OCI-LY1 (cell line): ENCODE data around the gene RUSC1.

Experiments
- H2AFZ ChIP-seq: fragments of 200-600 bp; sonication (generic), shearing (Covaris generic); 2 replicates; pipeline ENCODE4 v1.6.0; 2014; ENCODE audit warnings: antibody characterized with exemption, mild to moderate bottlenecking, low read length
- H3F3A ChIP-seq: fragments of 200-600 bp; sonication (generic), shearing (Covaris generic); 2 replicates; pipeline ENCODE4 v1.6.0; 2014; ENCODE audit warnings: mild to moderate bottlenecking, antibody characterized with exemption, low read length, moderate library complexity; ENCODE audit not compliant: insufficient read depth
- H3K27ac ChIP-seq: fragments of 200-600 bp; sonication (generic); 2 replicates; pipeline ENCODE4 v1.5.1; 2014; ENCODE audit warnings: low read length, mixed run types, mild to moderate bottlenecking, low read depth; ENCODE audit not compliant: poor library complexity, severe bottlenecking
- H3K27me3 ChIP-seq: fragments of 200-600 bp; sonication (generic); 2 replicates; pipeline ENCODE4 v1.6.0; 2014; ENCODE audit warnings: antibody characterized with exemption, mild to moderate bottlenecking, low read length, moderate library complexity; ENCODE audit not compliant: insufficient read depth
- H3K36me3 ChIP-seq: fragments of 200-600 bp; sonication (generic); 2 replicates; pipeline ENCODE4 v1.6.1; 2014; ENCODE audit warnings: mild to moderate bottlenecking, antibody characterized with exemption, low read length, moderate library complexity, mixed read lengths; ENCODE audit not compliant: insufficient read depth
- H3K4me1 ChIP-seq: fragments of 200-600 bp; sonication (generic); 2 replicates; pipeline ENCODE4 v1.5.1; 2014; ENCODE audit warnings: mild to moderate bottlenecking, low read length, moderate library complexity; ENCODE audit not compliant: insufficient read depth, severe bottlenecking
- H3K4me2 ChIP-seq: fragments of 200-600 bp; sonication (generic), shearing (Covaris generic); 2 replicates; pipeline ENCODE4 v1.6.1; 2014; ENCODE audit warnings: low read length
- H3K4me3 ChIP-seq: fragments of 200-600 bp; sonication (generic); 2 replicates; pipeline ENCODE4 v1.5.1; 2014; ENCODE audit warnings: low read length, low read depth, mild to moderate bottlenecking, mixed read lengths; ENCODE audit not compliant: poor library complexity, severe bottlenecking
- H3K79me2 ChIP-seq: fragments of 200-600 bp; shearing (Covaris generic); 2 replicates; pipeline ENCODE4 v1.6.1; 2016; ENCODE audit warnings: mixed run types, low read length, mixed read lengths; ENCODE audit not compliant: insufficient read depth
- H3K9ac ChIP-seq: fragments of 200-600 bp; sonication (generic), shearing (Covaris generic); 2 replicates; pipeline ENCODE4 v1.6.1; 2014; ENCODE audit warnings: mild to moderate bottlenecking, low read length, mixed read lengths
- H3K9me2 ChIP-seq: fragments of 200-600 bp; sonication (generic), shearing (Covaris generic); 2 replicates; pipeline ENCODE4 v1.6.1; 2014; ENCODE audit warnings: low read depth, mild to moderate bottlenecking, low read length, mixed read lengths
- H3K9me3 ChIP-seq: fragments of 200-600 bp; shearing (Covaris generic); 2 replicates; pipeline ENCODE4 v1.6.1; 2014; ENCODE audit warnings: low read length, mixed read lengths
- H4K20me1 ChIP-seq: fragments of 200-600 bp; sonication (generic), shearing (Covaris generic); 2 replicates; pipeline ENCODE4 v1.6.0; 2016; ENCODE audit warnings: mild to moderate bottlenecking, low read length; ENCODE audit not compliant: insufficient read depth
- CTCF ChIP-seq: fragments of 200-600 bp; sonication (generic), shearing (Covaris generic); IDR thresholded peaks from 2 replicates; pipeline ENCODE4 v1.5.1; 2017; ENCODE audit warnings: mild to moderate bottlenecking, antibody characterized with exemption, low read length, moderate library complexity, mixed read lengths
- EZH2 ChIP-seq: fragments of 200-600 bp; sonication (generic), shearing (Covaris generic); IDR thresholded peaks from 2 replicates; pipeline ENCODE4 v1.8.0; 2017; ENCODE audit warnings: borderline replicate concordance, mixed run types, mild to moderate bottlenecking, antibody characterized with exemption, low read length, moderate library complexity, mixed read lengths

Gene RUSC1

DNA sequence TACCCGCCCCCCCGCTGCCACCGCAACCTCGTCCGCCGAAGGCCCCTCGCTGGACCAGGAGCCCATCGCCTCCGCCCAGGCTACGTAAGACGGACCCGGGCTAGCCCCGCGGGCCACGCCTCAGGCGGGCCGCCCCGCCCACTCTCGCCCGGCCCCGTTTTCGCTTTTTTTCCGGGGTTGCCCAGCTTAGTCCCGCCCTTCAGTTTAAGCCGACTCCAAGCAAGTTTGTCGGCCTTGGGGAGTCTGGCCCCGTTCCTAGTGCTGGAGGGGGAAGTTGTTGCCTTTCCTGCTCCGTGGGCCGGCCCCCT lies 3.0 kb downstream of the RUSC1 start:
- Histone ChIP-seq H3F3A (peaks cover 4% of the 10 kb centered on the region; the same call in 1 of the 2 replicates), H4K20me1 (no peaks in the 10 kb centered on the region), H3K9me2 (no peaks in the 10 kb centered on the region), H3K9ac (peak overlapping the region; percentile 88), H3K36me3 (peaks cover 17% of the 10 kb centered on the region; the same call in 1 of the 2 replicates), H3K4me3 (peak overlapping the region; percentile 83), H3K27ac (peak overlapping the region; percentile 81), H3K9me3 (no peaks in the 10 kb centered on the region), H2AFZ (peak overlapping the region; percentile 44), H3K27me3 (no peaks in the 10 kb centered on the region), H3K79me2 (no peaks in the 10 kb centered on the region), H3K4me1 (peaks cover 49% of the 10 kb centered on the region), H3K4me2 (peak overlapping the region; percentile 97)
- TF ChIP-seq CTCF, result no peak
- no peak for TF ChIP-seq EZH2

GRCh38 chr1:155324037-155324716 lies 3.5 kb downstream of the RUSC1 start:
- peak overlapping the region; percentile 88 for H3K9ac ChIP-seq
- peak overlapping the region; percentile 83 for H3K4me3 ChIP-seq
- no peaks in the 10 kb centered on the region for H3K79me2 ChIP-seq
- no peaks in the 10 kb centered on the region for H4K20me1 ChIP-seq
- peak overlapping the region; percentile 97 for H3K4me2 ChIP-seq
- no peak for TF ChIP-seq EZH2
- TF ChIP-seq CTCF, result no peak
- H3F3A ChIP-seq, result peaks cover 4% of the 10 kb centered on the region; the same call in 1 of the 2 replicates
- peak overlapping the region; percentile 81 for H3K27ac ChIP-seq
- no peaks in the 10 kb centered on the region for H3K9me2 ChIP-seq
- no peaks in the 10 kb centered on the region for H3K9me3 ChIP-seq
- H2AFZ ChIP-seq, result peak overlapping the region; percentile 44
- H3K27me3 ChIP-seq, result no peaks in the 10 kb centered on the region
- peaks cover 49% of the 10 kb centered on the region for H3K4me1 ChIP-seq
- peaks cover 12% of the 10 kb centered on the region; the same call in 1 of the 2 replicates for H3K36me3 ChIP-seq

DNA sequence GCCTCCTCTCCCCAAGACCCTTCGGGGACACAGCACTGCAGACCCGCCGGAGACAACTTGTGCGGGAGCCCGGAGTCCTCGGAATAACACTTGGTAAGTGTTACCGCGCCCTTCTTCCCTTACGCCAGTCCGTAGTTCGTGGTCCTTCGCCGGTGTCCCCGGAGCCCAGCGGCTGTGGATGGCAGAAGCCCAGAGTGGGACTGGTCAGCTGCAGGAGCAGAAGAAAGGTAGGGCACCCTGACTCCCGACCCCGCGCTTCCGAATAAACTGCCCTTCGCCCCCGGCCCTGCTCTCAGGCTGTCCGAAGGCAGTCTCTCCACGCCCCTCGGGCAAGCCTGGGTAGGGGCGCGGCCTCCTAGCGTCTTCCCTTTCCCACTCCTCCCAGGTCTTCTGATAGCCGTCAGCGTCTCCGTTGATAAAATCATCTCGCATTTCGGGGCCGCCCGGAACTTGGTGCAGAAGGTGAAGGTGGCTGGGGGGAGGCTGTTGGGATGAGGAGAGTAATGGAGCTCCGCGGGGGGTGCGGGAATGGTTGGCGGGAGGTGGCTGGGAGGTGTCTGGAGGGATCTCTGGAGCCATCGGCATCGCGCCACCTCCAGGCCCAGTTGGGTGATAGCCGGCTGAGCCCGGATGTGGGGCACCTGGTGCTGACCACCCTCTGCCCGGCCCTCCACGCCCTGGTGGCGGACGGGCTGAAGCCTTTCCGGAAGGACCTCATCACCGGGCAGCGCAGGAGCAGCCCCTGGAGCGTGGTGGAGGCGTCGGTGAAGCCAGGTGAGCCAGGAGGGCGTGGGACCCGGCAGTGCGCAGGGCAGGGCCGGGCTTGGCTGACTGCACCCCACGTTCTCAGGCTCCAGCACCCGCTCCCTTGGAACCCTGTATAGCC lies 4.3 kb downstream of the RUSC1 start:
- Histone ChIP-seq H3K36me3 (peaks cover 7% of the 10 kb centered on the region; the same call in 1 of the 2 replicates), H3K79me2 (no peaks in the 10 kb centered on the region), H3F3A (peaks cover 4% of the 10 kb centered on the region; the same call in 1 of the 2 replicates), H3K27me3 (no peaks in the 10 kb centered on the region), H3K4me1 (peaks cover 41% of the 10 kb centered on the region), H3K4me2 (peak overlapping the region; percentile 97), H3K27ac (peak overlapping the region; percentile 12), H3K9ac (peak overlapping the region; percentile 88), H3K4me3 (peak overlapping the region; percentile 83), H3K9me3 (no peaks in the 10 kb centered on the region), H4K20me1 (no peaks in the 10 kb centered on the region), H2AFZ (no peak overlapping the region), H3K9me2 (no peaks in the 10 kb centered on the region)
- no peak for TF ChIP-seq EZH2
- TF ChIP-seq CTCF, result peak; percentile 35; the same call in 1 of the 2 replicates
